PFSK-1 (cell line): ENCODE measurements around the gene PPM1B.

Source experiments
- POLR2AphosphoS5 ChIP-seq: IDR thresholded peaks from 2 replicates; pipeline ENCODE4 v1.6.1; 2012; ENCODE audit warnings: low read depth, mild to moderate bottlenecking, control low read depth, low read length, moderate library complexity
- TAF1 ChIP-seq: IDR thresholded peaks from 2 replicates; pipeline ENCODE4 v1.6.1; 2012; ENCODE audit warnings: low read length, control low read depth, borderline replicate concordance; ENCODE audit not compliant: insufficient read depth
- TF ChIP-seq, protein P1 (sequence below), 2 experiments: IDR thresholded peaks; 2 replicates each; pipeline versions ENCODE4 v1.6.1 to v1.8.0; 2011 to 2012; ENCODE audit warnings: low read depth in 2 of 2, low read length in 2 of 2, control low read depth in 1 of 2, inconsistent platforms in 1 of 2, mild to moderate bottlenecking in 1 of 2, moderate library complexity in 1 of 2; ENCODE audit not compliant: insufficient read depth in 1 of 2

DNA sequence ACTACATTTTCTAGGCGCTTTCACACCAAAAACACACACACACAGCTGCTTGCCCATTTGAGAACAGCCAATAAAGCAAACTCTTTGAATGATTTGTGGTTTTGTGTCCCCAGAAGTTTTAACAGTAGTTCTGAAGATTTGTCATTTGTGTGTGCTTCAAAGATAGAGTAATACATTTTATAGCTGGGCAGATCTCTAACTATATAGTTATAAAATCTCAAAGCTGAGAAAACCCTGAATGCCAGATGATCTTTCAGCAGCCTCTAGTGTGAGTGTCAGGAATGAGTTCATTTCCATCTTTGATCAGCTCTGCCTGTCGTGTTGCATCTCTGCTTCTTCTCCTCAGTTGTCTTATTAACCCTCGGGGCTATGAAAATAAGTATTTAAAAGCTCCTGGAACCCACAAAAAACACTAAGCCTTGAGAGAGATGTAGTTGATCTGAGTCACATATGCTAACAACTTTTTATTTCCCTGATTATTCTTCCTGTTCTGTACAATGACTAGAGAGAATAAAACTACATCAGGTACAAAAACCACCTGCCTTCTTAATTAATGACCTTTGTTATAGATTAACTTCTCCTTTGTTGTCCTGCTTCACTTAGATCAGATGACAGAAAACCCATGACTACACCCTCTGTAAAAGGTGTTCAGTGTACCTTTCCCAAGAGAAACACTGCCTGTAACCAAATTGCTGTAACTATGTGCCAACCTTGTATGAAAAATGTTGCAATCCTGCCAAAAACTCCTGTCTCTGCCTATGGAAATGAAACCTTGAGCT lies 76.6 kb downstream of the PPM1B start:
- TF ChIP-seq TAF1, result no peak
- no peak for TF ChIP-seq POLR2AphosphoS5
- TF ChIP-seq, protein P1, sequence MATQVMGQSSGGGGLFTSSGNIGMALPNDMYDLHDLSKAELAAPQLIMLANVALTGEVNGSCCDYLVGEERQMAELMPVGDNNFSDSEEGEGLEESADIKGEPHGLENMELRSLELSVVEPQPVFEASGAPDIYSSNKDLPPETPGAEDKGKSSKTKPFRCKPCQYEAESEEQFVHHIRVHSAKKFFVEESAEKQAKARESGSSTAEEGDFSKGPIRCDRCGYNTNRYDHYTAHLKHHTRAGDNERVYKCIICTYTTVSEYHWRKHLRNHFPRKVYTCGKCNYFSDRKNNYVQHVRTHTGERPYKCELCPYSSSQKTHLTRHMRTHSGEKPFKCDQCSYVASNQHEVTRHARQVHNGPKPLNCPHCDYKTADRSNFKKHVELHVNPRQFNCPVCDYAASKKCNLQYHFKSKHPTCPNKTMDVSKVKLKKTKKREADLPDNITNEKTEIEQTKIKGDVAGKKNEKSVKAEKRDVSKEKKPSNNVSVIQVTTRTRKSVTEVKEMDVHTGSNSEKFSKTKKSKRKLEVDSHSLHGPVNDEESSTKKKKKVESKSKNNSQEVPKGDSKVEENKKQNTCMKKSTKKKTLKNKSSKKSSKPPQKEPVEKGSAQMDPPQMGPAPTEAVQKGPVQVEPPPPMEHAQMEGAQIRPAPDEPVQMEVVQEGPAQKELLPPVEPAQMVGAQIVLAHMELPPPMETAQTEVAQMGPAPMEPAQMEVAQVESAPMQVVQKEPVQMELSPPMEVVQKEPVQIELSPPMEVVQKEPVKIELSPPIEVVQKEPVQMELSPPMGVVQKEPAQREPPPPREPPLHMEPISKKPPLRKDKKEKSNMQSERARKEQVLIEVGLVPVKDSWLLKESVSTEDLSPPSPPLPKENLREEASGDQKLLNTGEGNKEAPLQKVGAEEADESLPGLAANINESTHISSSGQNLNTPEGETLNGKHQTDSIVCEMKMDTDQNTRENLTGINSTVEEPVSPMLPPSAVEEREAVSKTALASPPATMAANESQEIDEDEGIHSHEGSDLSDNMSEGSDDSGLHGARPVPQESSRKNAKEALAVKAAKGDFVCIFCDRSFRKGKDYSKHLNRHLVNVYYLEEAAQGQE (IDR thresholded peaks at IDR 0.05; ENCODE audit: insufficient read depth in 1 of 2, low read depth in 2 of 2, low read length in 2 of 2), result no peak
